Mesenchymal stem cell (in vitro differentiated cells and primary cell): Measurements from ENCODE around the gene GGACT.

Source experiments
- DNase-seq: peaks from one replicate; pipeline ENCODE4 v3.0.0-alpha.2; 2013
- H2AFZ ChIP-seq: one replicate; pipeline ENCODE4 v1.6.1; 2013; ENCODE audit warnings: low read depth, mild to moderate bottlenecking, control low read depth, inconsistent platforms, low read length, moderate library complexity
- H2AK5ac ChIP-seq: 2 replicates; pipeline ENCODE4 v1.6.1; 2013; ENCODE audit warnings: low read length, moderate library complexity, mild to moderate bottlenecking, inconsistent platforms; ENCODE audit not compliant: severe bottlenecking
- H2BK120ac ChIP-seq: one replicate; pipeline ENCODE4 v1.6.1; 2013; ENCODE audit warnings: low read depth, mild to moderate bottlenecking, inconsistent platforms, low read length, moderate library complexity
- H2BK12ac ChIP-seq, 2 experiments: one replicate each; pipeline ENCODE4 v1.6.1; 2013; ENCODE audit warnings: inconsistent platforms in 2 of 2, low read length in 2 of 2, mild to moderate bottlenecking in 2 of 2, moderate library complexity in 2 of 2, control low read depth in 1 of 2
- H2BK15ac ChIP-seq: one replicate; pipeline ENCODE4 v1.6.1; 2013; ENCODE audit warnings: mild to moderate bottlenecking, low read depth, inconsistent platforms; ENCODE audit not compliant: poor library complexity, severe bottlenecking
- H2BK5ac ChIP-seq: 2 replicates; pipeline ENCODE4 v1.6.1; 2013; ENCODE audit warnings: low read depth, mild to moderate bottlenecking, low read length, control low read depth, inconsistent platforms; ENCODE audit not compliant: poor library complexity, severe bottlenecking
- H3K14ac ChIP-seq, 2 experiments: one replicate each; pipeline ENCODE4 v1.6.1; 2013; ENCODE audit warnings: inconsistent platforms in 2 of 2, low read length in 2 of 2, control low read depth in 1 of 2, mild to moderate bottlenecking in 1 of 2, moderate library complexity in 1 of 2
- H3K18ac ChIP-seq, 2 experiments: one replicate each; pipeline ENCODE4 v1.6.1; 2013; ENCODE audit warnings: inconsistent platforms in 2 of 2, low read length in 2 of 2, control low read depth in 1 of 2, low read depth in 1 of 2, mild to moderate bottlenecking in 1 of 2
- H3K23ac ChIP-seq, 2 experiments: one replicate each; pipeline ENCODE4 v1.6.1; 2013; ENCODE audit warnings: inconsistent platforms in 2 of 2, low read length in 2 of 2, mild to moderate bottlenecking in 2 of 2, moderate library complexity in 2 of 2, control low read depth in 1 of 2
- H3K27ac ChIP-seq: 2 replicates; pipeline ENCODE4 v1.5.1; 2013; ENCODE audit warnings: mild to moderate bottlenecking, moderate library complexity, low read length, control low read depth, inconsistent platforms; ENCODE audit not compliant: poor library complexity, severe bottlenecking
- H3K27me3 ChIP-seq, 2 experiments: 2 replicates each; pipeline versions ENCODE4 v1.6.1 to v1.7.0; 2013; ENCODE audit warnings: low read length in 2 of 2, mild to moderate bottlenecking in 2 of 2, moderate library complexity in 2 of 2, control low read depth in 1 of 2, inconsistent platforms in 1 of 2; ENCODE audit not compliant: control insufficient read depth in 1 of 2, insufficient read depth in 1 of 2
- H3K36me3 ChIP-seq, 2 experiments: 2 replicates each; pipeline versions ENCODE4 v1.6.1 to v1.7.0; 2013; ENCODE audit warnings: low read length in 2 of 2, control low read depth in 1 of 2, inconsistent platforms in 1 of 2, low read depth in 1 of 2, mild to moderate bottlenecking in 1 of 2; ENCODE audit not compliant: insufficient read depth in 2 of 2, control insufficient read depth in 1 of 2
- H3K4ac ChIP-seq, 2 experiments: one replicate each; pipeline ENCODE4 v1.6.1; 2013; ENCODE audit warnings: inconsistent platforms in 2 of 2, low read length in 2 of 2, mild to moderate bottlenecking in 2 of 2, moderate library complexity in 2 of 2, control low read depth in 1 of 2, low read depth in 1 of 2
- H3K4me1 ChIP-seq: 2 replicates; pipeline ENCODE4 v1.6.1; 2013; ENCODE audit warnings: low read depth, low read length, control low read depth; ENCODE audit not compliant: control insufficient read depth, insufficient read depth
- H3K4me2 ChIP-seq: 2 replicates; pipeline ENCODE4 v1.6.1; 2013; ENCODE audit warnings: low read length, mild to moderate bottlenecking, inconsistent platforms; ENCODE audit not compliant: poor library complexity, severe bottlenecking
- H3K4me3 ChIP-seq, 2 experiments: 2 replicates each; pipeline versions ENCODE4 v1.5.1 to v1.7.0; 2013; ENCODE audit warnings: low read length in 2 of 2, mild to moderate bottlenecking in 2 of 2, control low read depth in 1 of 2, low read depth in 1 of 2; ENCODE audit not compliant: insufficient read depth in 1 of 2
- H3K79me1 ChIP-seq: replicated peaks from 2 replicates; pipeline ENCODE4 v1.6.1; 2013; ENCODE audit warnings: mild to moderate bottlenecking, control low read depth, low read length, inconsistent platforms; ENCODE audit not compliant: poor library complexity, severe bottlenecking
- H3K9ac ChIP-seq: 2 replicates; pipeline ENCODE4 v1.7.0; 2013; ENCODE audit warnings: mild to moderate bottlenecking, low read length, moderate library complexity
- H3K9me3 ChIP-seq: 2 replicates; pipeline ENCODE4 v1.7.0; 2013; ENCODE audit warnings: mild to moderate bottlenecking, low read length; ENCODE audit not compliant: control insufficient read depth
- H4K8ac ChIP-seq: one replicate; pipeline ENCODE4 v1.6.1; 2013; ENCODE audit warnings: inconsistent platforms, mild to moderate bottlenecking, low read length, moderate library complexity
- H4K91ac ChIP-seq: one replicate; pipeline ENCODE4 v1.6.1; 2013; ENCODE audit warnings: mild to moderate bottlenecking, low read length, inconsistent platforms
- WGBS: methylation state at CpG from one replicate; pipeline ENCODE4 v1.1.7; 2013; ENCODE audit warnings: mixed read lengths; 5-methylcytosine and 5-hydroxymethylcytosine counted together

The GGACT gene

DNA sequence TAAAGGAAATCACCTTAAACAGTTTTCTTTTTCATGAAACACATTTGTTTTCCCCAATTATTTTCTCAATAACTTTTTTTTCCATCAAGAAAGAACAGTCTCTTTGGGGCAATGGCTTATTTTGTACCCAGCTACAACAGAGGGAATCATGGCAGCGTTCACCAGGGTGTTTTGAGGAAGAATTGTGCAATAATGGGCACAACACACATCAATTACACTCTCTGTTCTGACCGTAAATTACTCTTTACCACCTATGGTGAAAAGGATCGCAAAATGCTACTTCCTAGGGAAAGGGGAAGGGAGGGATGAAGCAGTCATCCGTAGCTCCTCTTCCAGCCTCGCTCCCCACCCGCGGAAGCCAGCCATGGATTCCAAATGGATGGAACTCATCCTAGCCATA, 47.4 kb upstream of the GGACT start:
- Histone ChIP-seq H3K18ac (no peak overlapping the region), H2BK12ac (no peak overlapping the region), H3K4me3 (no peak overlapping the region), H2BK5ac (no peak overlapping the region), H3K4me2 (no peak overlapping the region), H2BK120ac (no peak overlapping the region), H3K27ac (no peak overlapping the region), H2AFZ (no peak overlapping the region), H4K91ac (no peak overlapping the region), H3K9ac (no peak overlapping the region), H3K23ac (no peak overlapping the region), H3K36me3 (peaks cover 19 to 50% of the 10 kb centered on the region in 2 experiments), H3K4me1 (peaks cover 2% of the 10 kb centered on the region), H3K4ac (no peak overlapping the region), H3K14ac (no peak overlapping the region), H3K79me1 (no peaks in the 10 kb centered on the region), H3K27me3 (no peaks in the 10 kb centered on the region), H2AK5ac (no peak overlapping the region), H3K9me3 (no peaks in the 10 kb centered on the region), H2BK15ac (no peak overlapping the region), H4K8ac (no peak overlapping the region)
- no peak for DNase-seq
- WGBS, result 92% methylated on average over 5 of the region's 7 CpGs

DNA sequence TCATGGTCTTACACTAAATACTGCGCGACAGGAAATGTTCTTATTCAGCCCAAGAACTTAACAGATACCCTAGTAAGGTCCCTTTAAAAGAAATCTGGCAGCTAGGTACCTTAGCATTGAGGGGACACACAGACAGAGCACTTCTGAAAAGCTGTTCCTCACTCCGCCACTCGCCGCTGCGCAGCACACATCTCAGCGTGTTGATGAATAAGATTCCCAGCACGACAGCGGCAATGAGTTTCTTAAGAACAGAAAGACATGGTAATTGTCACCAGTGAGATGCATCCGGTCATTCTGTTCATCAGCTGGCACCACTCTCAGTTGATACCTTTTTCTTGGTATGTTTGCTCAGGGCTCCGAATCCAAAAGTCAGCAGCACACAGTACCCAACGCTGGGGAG, 46.1 kb upstream of the GGACT start:
- no peak overlapping the region for H2BK12ac ChIP-seq
- H3K4me1 ChIP-seq, result peaks cover 2% of the 10 kb centered on the region
- DNase-seq, result no peak
- no peak overlapping the region for H3K27ac ChIP-seq
- H3K4me3 ChIP-seq, result no peak overlapping the region
- no peak overlapping the region for H4K91ac ChIP-seq
- H3K27me3 ChIP-seq, result no peaks in the 10 kb centered on the region
- H3K23ac ChIP-seq, result no peak overlapping the region
- WGBS, result 94% methylated on average over 12 of the region's 12 CpGs
- no peak overlapping the region for H4K8ac ChIP-seq
- no peak overlapping the region for H2BK15ac ChIP-seq
- H3K4me2 ChIP-seq, result no peak overlapping the region
- H3K9me3 ChIP-seq, result no peaks in the 10 kb centered on the region
- H3K36me3 ChIP-seq, result peaks cover 19 to 55% of the 10 kb centered on the region in 2 experiments
- no peak overlapping the region for H3K18ac ChIP-seq
- no peak overlapping the region for H2BK120ac ChIP-seq
- no peak overlapping the region for H2AFZ ChIP-seq
- H3K14ac ChIP-seq, result no peak overlapping the region
- H3K9ac ChIP-seq, result no peak overlapping the region
- H3K79me1 ChIP-seq, result peaks cover under 1% of the 10 kb centered on the region
- H3K4ac ChIP-seq, result no peak overlapping the region
- no peak overlapping the region for H2AK5ac ChIP-seq
- H2BK5ac ChIP-seq, result no peak overlapping the region

DNA sequence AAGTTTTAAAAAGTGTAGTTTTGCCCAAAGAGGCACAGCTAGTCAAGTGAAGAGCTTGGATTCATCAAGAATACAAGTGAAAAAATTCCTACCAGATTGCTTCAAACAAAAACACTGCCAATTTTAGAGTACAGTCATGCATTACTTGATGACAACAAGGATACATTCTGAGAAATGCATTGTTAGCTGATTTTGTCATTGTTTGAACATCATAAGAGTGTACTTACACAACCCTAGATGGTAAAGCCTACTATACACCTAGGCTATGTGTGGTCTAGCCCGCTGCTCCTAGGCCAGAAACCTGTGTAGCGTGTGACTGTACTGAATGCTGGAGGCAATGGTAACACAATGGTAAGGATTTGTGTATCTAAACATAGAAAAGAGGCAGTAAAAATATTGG, 44.9 kb upstream of the GGACT start:
- Histone ChIP-seq H3K79me1 (peaks cover 1% of the 10 kb centered on the region), H2AK5ac (no peak overlapping the region), H3K36me3 (peaks cover 21 to 60% of the 10 kb centered on the region in 2 experiments), H4K91ac (no peak overlapping the region), H4K8ac (no peak overlapping the region), H3K23ac (no peak overlapping the region), H3K9me3 (no peaks in the 10 kb centered on the region), H3K18ac (no peak overlapping the region), H2AFZ (no peak overlapping the region), H3K9ac (peak overlapping the region; percentile 50), H2BK12ac (no peak overlapping the region), H3K27me3 (no peaks in the 10 kb centered on the region), H2BK15ac (no peak overlapping the region), H2BK120ac (no peak overlapping the region), H3K4ac (no peak overlapping the region), H3K27ac (no peak overlapping the region), H3K4me1 (peaks cover 2% of the 10 kb centered on the region), H2BK5ac (no peak overlapping the region), H3K4me3 (no peak overlapping the region), H3K14ac (no peak overlapping the region), H3K4me2 (no peak overlapping the region)
- 97% methylated on average over 2 of the region's 2 CpGs for WGBS
- peak; percentile 32 for DNase-seq

DNA sequence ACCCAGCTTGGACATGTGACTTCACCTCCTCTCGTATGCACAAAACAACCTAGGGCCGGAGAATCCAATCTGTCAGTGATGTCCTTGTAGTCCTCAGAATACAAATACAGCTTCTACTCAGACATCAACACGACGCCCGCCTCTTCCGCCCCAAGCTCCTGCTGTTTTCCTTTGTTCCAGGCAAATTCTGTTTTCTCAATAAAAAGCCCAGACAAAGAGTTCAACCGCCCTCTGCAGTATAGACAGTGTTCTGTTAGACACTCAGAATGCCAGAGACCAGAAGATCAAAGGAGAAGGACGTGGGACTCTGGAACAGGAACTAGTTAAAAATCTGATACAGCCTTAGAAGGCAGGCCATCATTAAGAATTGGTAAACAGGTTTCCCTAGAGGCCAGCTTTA, 42.0 kb upstream of the GGACT start:
- no peak for DNase-seq
- no peak overlapping the region for H4K8ac ChIP-seq
- no peaks in the 10 kb centered on the region for H3K9me3 ChIP-seq
- H2AFZ ChIP-seq, result no peak overlapping the region
- no peak overlapping the region for H3K27ac ChIP-seq
- peaks cover 1% of the 10 kb centered on the region for H3K79me1 ChIP-seq
- peaks cover 17 to 56% of the 10 kb centered on the region in 2 experiments for H3K36me3 ChIP-seq
- H4K91ac ChIP-seq, result no peak overlapping the region
- H3K14ac ChIP-seq, result no peak overlapping the region
- no peak overlapping the region for H3K4me2 ChIP-seq
- no peak overlapping the region for H3K23ac ChIP-seq
- no peak overlapping the region for H3K18ac ChIP-seq
- no peak overlapping the region for H3K4me3 ChIP-seq
- H2BK15ac ChIP-seq, result no peak overlapping the region
- H2BK12ac ChIP-seq, result no peak overlapping the region
- WGBS, result 84% methylated on average over 8 of the region's 8 CpGs
- H3K4ac ChIP-seq, result no peak overlapping the region
- no peak overlapping the region for H2BK5ac ChIP-seq
- H2AK5ac ChIP-seq, result no peak overlapping the region
- no peaks in the 10 kb centered on the region for H3K27me3 ChIP-seq
- H3K9ac ChIP-seq, result no peak overlapping the region
- peaks cover 2% of the 10 kb centered on the region for H3K4me1 ChIP-seq
- H2BK120ac ChIP-seq, result no peak overlapping the region
